SK-N-SH treated with all-trans-retinoic acid at 6 μM for 48 hours (cell line): Measurements from ENCODE around the gene PDLIM4.

ENCODE experiments used
- ATAC-seq: fragments of 200-7000 bp; cut with Tn5 transposase; 3 replicates; pipeline ENCODE4 v1.9.1; 2020; ENCODE audit warnings: mild to moderate bottlenecking, moderate library complexity
- ARNTL ChIP-seq: fragments of 450-650 bp; formaldehyde crosslinking; IDR thresholded peaks from 2 replicates; pipeline ENCODE4 v1.5.0; 2020; ENCODE audit warnings: low read depth, mild to moderate bottlenecking, moderate library complexity, borderline replicate concordance
- BACH2 ChIP-seq: fragments of 250-450 bp; sonication (Bioruptor Pico); IDR thresholded peaks from 2 replicates; pipeline ENCODE4 v1.9.0; 2021; ENCODE audit warnings: mild to moderate bottlenecking, borderline replicate concordance
- CSDC2 ChIP-seq: fragments of 250-450 bp; sonication (Bioruptor Pico); IDR thresholded peaks from 2 replicates; pipeline ENCODE4 v1.5.0; 2020; ENCODE audit warnings: mild to moderate bottlenecking, moderate library complexity
- CSRNP3 ChIP-seq: fragments of 250-450 bp; sonication (Bioruptor Pico); IDR thresholded peaks from 2 replicates; pipeline ENCODE4 v1.5.1; 2021; ENCODE audit warnings: mild to moderate bottlenecking, moderate library complexity
- ESRRG ChIP-seq: fragments of 250-450 bp; sonication (Bioruptor Pico); IDR thresholded peaks from 2 replicates; pipeline ENCODE4 v1.6.1; 2021; ENCODE audit warnings: mild to moderate bottlenecking
- GLIS3 ChIP-seq: fragments of 250-450 bp; sonication (Bioruptor Pico); IDR thresholded peaks from 2 replicates; pipeline ENCODE4 v1.5.0; 2020; ENCODE audit warnings: mild to moderate bottlenecking, moderate library complexity
- ISL1 ChIP-seq: fragments of 250-450 bp; sonication (Bioruptor Pico); IDR thresholded peaks from 2 replicates; pipeline ENCODE4 v2.1.2; 2022; ENCODE audit warnings: mild to moderate bottlenecking, moderate library complexity
- OSR1 ChIP-seq: fragments of 250-450 bp; sonication (Bioruptor Pico); IDR thresholded peaks from 2 replicates; pipeline ENCODE4 v1.8.0; 2022; ENCODE audit warnings: moderate library complexity, mild to moderate bottlenecking, inconsistent platforms
- PATZ1 ChIP-seq: fragments of 250-450 bp; sonication (Bioruptor Pico); IDR thresholded peaks from 2 replicates; pipeline ENCODE4 v1.8.0; 2020; ENCODE audit warnings: mild to moderate bottlenecking, moderate library complexity, borderline replicate concordance
- POU6F1 ChIP-seq: fragments of 250-450 bp; sonication (Bioruptor Pico); IDR thresholded peaks from 2 replicates; pipeline ENCODE4 v1.8.0; 2021; ENCODE audit warnings: low read depth, mild to moderate bottlenecking, moderate library complexity, borderline replicate concordance
- PPARA ChIP-seq: fragments of 250-450 bp; sonication (Bioruptor Pico); IDR thresholded peaks from 2 replicates; pipeline ENCODE4 v1.5.0; 2020; ENCODE audit warnings: mild to moderate bottlenecking, borderline replicate concordance
- RARB ChIP-seq: fragments of 250-450 bp; sonication (Bioruptor Pico); IDR thresholded peaks from 2 replicates; pipeline ENCODE4 v1.8.0; 2021; ENCODE audit warnings: mild to moderate bottlenecking, moderate library complexity
- SNAI2 ChIP-seq: fragments of 250-450 bp; sonication (Bioruptor Pico); IDR thresholded peaks from 2 replicates; pipeline ENCODE4 v1.5.0; 2020; ENCODE audit warnings: mild to moderate bottlenecking, moderate library complexity
- TCF4 ChIP-seq: fragments of 250-450 bp; sonication (Bioruptor Pico); IDR thresholded peaks from 2 replicates; pipeline ENCODE4 v1.8.0; 2021; ENCODE audit warnings: mild to moderate bottlenecking, moderate library complexity, borderline replicate concordance
- ZC3H10 ChIP-seq: fragments of 250-450 bp; sonication (Bioruptor Pico); IDR thresholded peaks from 2 replicates; pipeline ENCODE4 v1.5.1; 2021; ENCODE audit warnings: mild to moderate bottlenecking, moderate library complexity
- ZFP3 ChIP-seq: fragments of 250-450 bp; sonication (Bioruptor Pico); IDR thresholded peaks from 2 replicates; pipeline ENCODE4 v1.5.0; 2020; ENCODE audit warnings: mild to moderate bottlenecking, moderate library complexity
- ZFP30 ChIP-seq: fragments of 450-650 bp; formaldehyde crosslinking; IDR thresholded peaks from 2 replicates; pipeline ENCODE4 v1.5.0; 2022; ENCODE audit warnings: mild to moderate bottlenecking, moderate library complexity
- ZNF565 ChIP-seq: fragments of 450-650 bp; formaldehyde crosslinking; conservative IDR thresholded peaks from 2 replicates; pipeline ENCODE4 v1.5.0; 2020; ENCODE audit warnings: low read depth, mild to moderate bottlenecking, moderate library complexity
- ZNF8 ChIP-seq: fragments of 450-650 bp; formaldehyde crosslinking; IDR thresholded peaks from 2 replicates; pipeline ENCODE4 v1.5.0; 2020; ENCODE audit warnings: mild to moderate bottlenecking, moderate library complexity

PDLIM4 gene

GRCh38 chr5:132257131-132258101 lies at the start of gene PDLIM4:
TSS of gene PDLIM4 (plus strand) at chr5:132257696. CDS start at chr5:132257735, 39 bp downstream.
- TF ChIP-seq PPARA (no peak), POU6F1 (CRISPR knock-in tag) (no peak), TCF4 (no peak), RARB (CRISPR knock-in tag) (no peak), PATZ1 (no peak), SNAI2 (CRISPR knock-in tag) (no peak), OSR1 (CRISPR knock-in tag) (no peak), ARNTL (CRISPR knock-in tag) (no peak), ZNF8 (no peak)
- TF ChIP-seq, all 23 proteins: peak for 0
- peak; percentile 37 for ATAC-seq

- no peak for ATAC-seq
- no peak for TF ChIP-seq ISL1 (CRISPR knock-in tag)
- no peak for TF ChIP-seq ZFP30 (CRISPR knock-in tag)
- no peak for TF ChIP-seq CSRNP3
- no peak for TF ChIP-seq POU6F1 (CRISPR knock-in tag)
- TF ChIP-seq, all 23 proteins: peak for 0
Measured at GRCh38 chr5:132207778-132208177, 49.7 kb upstream of the PDLIM4 start.

- ATAC-seq, result no peak
- TF ChIP-seq CSRNP3 (no peak), ZFP3 (CRISPR knock-in tag) (no peak), OSR1 (CRISPR knock-in tag) (no peak), ESRRG (CRISPR knock-in tag) (no peak), SNAI2 (CRISPR knock-in tag) (no peak), GLIS3 (no peak), ZFP30 (CRISPR knock-in tag) (no peak), RARB (CRISPR knock-in tag) (no peak), TCF4 (no peak), CSDC2 (CRISPR knock-in tag) (no peak), ZC3H10 (no peak), BACH2 (CRISPR knock-in tag) (no peak), ZNF8 (no peak)
- TF ChIP-seq, all 23 proteins: peak for 0
Measured at GRCh38 chr5:132209131-132209530, 48.4 kb upstream of the PDLIM4 start.

GRCh38 chr5:132209901-132210545 lies 47.5 kb upstream of the PDLIM4 start:
- ATAC-seq, result no peak
- no peak for TF ChIP-seq GLIS3
- TF ChIP-seq ZFP30 (CRISPR knock-in tag), result no peak
- no peak for TF ChIP-seq ZNF8
- no peak for TF ChIP-seq SNAI2 (CRISPR knock-in tag)
- no peak for TF ChIP-seq CSRNP3
- TF ChIP-seq ARNTL (CRISPR knock-in tag), result no peak
- TF ChIP-seq ESRRG (CRISPR knock-in tag), result no peak
- no peak for TF ChIP-seq PATZ1
- no peak for TF ChIP-seq ZNF565 (CRISPR knock-in tag)
- no peak for TF ChIP-seq TCF4
- no peak for TF ChIP-seq POU6F1 (CRISPR knock-in tag)
